HFFc6 (cell line): Measurements from ENCODE around the gene UNC5CL. TPM values are rescaled to one million over a fixed set of nuclear protein-coding genes. Genes with fewer than 3 reads are reported as not detected.
"Not testable (repeated sequence)": the region's sequence is repeated elsewhere in the genome, so short reads cannot be mapped to it uniquely, and the experiment has no call there.

ENCODE experiments used
- DNase-seq: peaks from one replicate; pipeline ENCODE4 v3.0.0-alpha.2; 2018
- H3K27ac Mint-ChIP-seq: 2 replicates; pipeline ENCODE4 v1.8.0; 2020; ENCODE audit warnings: mild to moderate bottlenecking, mixed read lengths
- H3K27me3 Mint-ChIP-seq: 2 replicates; pipeline ENCODE4 v1.8.0; 2021; ENCODE audit warnings: mild to moderate bottlenecking, moderate library complexity, mixed read lengths; ENCODE audit not compliant: insufficient read depth
- H3K36me3 Mint-ChIP-seq: 2 replicates; pipeline ENCODE4 v1.8.0; 2021; ENCODE audit warnings: low read depth, mixed read lengths
- H3K4me1 Mint-ChIP-seq: 2 replicates; pipeline ENCODE4 v1.8.0; 2020; ENCODE audit warnings: low read depth, mixed read lengths
- H3K4me3 Mint-ChIP-seq: 2 replicates; pipeline ENCODE4 v1.8.0; 2020; ENCODE audit warnings: mild to moderate bottlenecking, moderate library complexity, mixed read lengths
- H3K9me3 Mint-ChIP-seq: 2 replicates; pipeline ENCODE4 v1.8.0; 2020; ENCODE audit warnings: mild to moderate bottlenecking, mixed read lengths
- total RNA-seq, 6 experiments: library from RNA; stranded (reverse); fragmentation: NEBNext Ultra II Directional; extraction: Animal tissue kit (Norgen Biotek cat#: 25700); gene quantifications; 2 replicates in 1 of 6; 3 replicates in 5 of 6; pipeline ENCODE4 v1.2.3, GENCODE V29; 2021
- TF ChIP-seq, protein P1 (sequence below): fragments of 200-600 bp; sonication (generic); IDR thresholded peaks from 2 replicates; pipeline ENCODE4 v1.5.0; 2021; ENCODE audit warnings: antibody characterized with exemption, mild to moderate bottlenecking

The UNC5CL gene
- total RNA-seq, 6 experiments from 2014 or later: not detected

DNA sequence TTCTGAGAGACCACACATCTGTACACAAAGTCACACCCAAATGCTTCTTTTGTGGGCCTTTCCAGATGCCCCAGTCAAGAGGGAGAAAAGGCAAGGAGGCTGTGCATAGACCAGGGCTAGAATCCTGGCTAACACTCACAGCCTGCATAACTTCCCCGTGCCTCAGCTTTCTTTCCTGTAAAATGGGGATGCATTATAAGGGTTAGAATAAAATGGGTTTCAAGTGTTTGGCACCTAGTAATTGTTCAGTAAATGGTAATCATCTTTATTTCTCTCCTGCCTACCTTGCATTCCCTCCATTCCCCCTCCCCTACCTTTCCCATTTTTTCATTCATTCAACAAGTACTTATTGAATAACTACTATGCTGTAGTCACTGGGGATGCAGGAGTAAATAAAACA is 29.4 kb downstream of the UNC5CL start:
- Mint-ChIP-seq H3K27ac (no peak overlapping the region), H3K4me1 (no peaks in the 10 kb centered on the region), H3K4me3 (no peak overlapping the region), H3K9me3 (no peaks in the 10 kb centered on the region), H3K36me3 (no peaks in the 10 kb centered on the region), H3K27me3 (peaks cover 22% of the 10 kb centered on the region)
- TF ChIP-seq, protein P1, sequence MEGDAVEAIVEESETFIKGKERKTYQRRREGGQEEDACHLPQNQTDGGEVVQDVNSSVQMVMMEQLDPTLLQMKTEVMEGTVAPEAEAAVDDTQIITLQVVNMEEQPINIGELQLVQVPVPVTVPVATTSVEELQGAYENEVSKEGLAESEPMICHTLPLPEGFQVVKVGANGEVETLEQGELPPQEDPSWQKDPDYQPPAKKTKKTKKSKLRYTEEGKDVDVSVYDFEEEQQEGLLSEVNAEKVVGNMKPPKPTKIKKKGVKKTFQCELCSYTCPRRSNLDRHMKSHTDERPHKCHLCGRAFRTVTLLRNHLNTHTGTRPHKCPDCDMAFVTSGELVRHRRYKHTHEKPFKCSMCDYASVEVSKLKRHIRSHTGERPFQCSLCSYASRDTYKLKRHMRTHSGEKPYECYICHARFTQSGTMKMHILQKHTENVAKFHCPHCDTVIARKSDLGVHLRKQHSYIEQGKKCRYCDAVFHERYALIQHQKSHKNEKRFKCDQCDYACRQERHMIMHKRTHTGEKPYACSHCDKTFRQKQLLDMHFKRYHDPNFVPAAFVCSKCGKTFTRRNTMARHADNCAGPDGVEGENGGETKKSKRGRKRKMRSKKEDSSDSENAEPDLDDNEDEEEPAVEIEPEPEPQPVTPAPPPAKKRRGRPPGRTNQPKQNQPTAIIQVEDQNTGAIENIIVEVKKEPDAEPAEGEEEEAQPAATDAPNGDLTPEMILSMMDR: no peak
- no peak for DNase-seq

DNA sequence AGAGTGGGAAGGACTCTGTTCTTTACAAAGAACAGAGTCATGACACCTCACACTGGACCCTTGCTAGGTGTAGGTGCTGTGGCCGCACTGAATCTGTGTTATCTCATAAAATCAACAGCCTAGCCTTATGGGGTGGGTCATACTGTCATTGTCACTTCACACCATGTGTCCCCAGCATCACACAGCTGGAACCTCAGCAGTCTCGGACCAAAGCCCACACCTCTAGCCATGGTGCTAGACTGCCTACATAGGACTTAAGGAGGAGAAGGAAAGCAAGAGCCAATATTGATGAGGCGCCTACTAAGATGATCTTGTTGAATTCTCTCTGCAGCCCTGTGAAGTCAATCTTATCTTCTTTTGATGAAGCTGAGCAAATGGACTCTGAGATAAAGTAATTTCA is 31.0 kb downstream of the UNC5CL start:
- Mint-ChIP-seq H3K4me3 (no peak overlapping the region), H3K27me3 (peaks cover 29% of the 10 kb centered on the region), H3K9me3 (no peaks in the 10 kb centered on the region), H3K27ac (no peak overlapping the region), H3K36me3 (no peaks in the 10 kb centered on the region), H3K4me1 (no peaks in the 10 kb centered on the region)
- TF ChIP-seq, protein P1: no peak
- DNase-seq: no peak

DNA sequence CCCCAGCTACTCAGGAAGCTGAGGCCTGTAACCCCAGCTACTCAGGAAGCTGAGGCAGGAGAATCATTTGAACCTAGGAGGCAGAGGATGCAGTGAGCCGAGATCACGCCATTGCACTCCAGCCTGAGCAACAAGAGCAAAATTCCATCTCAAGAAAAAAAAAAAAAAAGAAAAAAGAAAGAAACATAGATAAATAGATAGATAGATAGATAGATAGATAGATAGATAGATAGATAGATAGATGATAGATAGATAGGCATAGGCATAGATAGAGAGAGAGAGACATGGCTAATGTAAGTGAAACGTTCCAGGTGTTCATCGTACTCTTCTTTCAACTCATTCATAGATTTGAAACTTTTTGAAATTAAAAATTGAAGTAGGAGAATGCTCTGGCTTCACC is 32.0 kb downstream of the UNC5CL start:
- H3K27ac Mint-ChIP-seq, H3K36me3 Mint-ChIP-seq, H3K9me3 Mint-ChIP-seq, H3K4me1 Mint-ChIP-seq, H3K4me3 Mint-ChIP-seq, DNase-seq: not testable (repeated sequence)
- H3K27me3 Mint-ChIP-seq: peaks cover 28% of the 10 kb centered on the region

GRCh38 chr6:41006217-41006616 is 32.8 kb downstream of the UNC5CL start:
- not testable (repeated sequence) for H3K27ac Mint-ChIP-seq, H3K9me3 Mint-ChIP-seq, H3K36me3 Mint-ChIP-seq, H3K4me1 Mint-ChIP-seq, H3K4me3 Mint-ChIP-seq
- H3K27me3 Mint-ChIP-seq: peaks cover 27% of the 10 kb centered on the region
- peak; percentile 39 for DNase-seq
- TF ChIP-seq, protein P1: peak; percentile 87

GRCh38 chr6:41002168-41002567 is 36.9 kb downstream of the UNC5CL start:
- Mint-ChIP-seq H3K4me1 (peaks cover 7% of the 10 kb centered on the region), H3K27me3 (peaks cover 16% of the 10 kb centered on the region), H3K36me3 (no peaks in the 10 kb centered on the region), H3K27ac (no peak overlapping the region), H3K9me3 (no peaks in the 10 kb centered on the region), H3K4me3 (no peak overlapping the region)
- TF ChIP-seq, protein P1: no peak
- no peak for DNase-seq

DNA sequence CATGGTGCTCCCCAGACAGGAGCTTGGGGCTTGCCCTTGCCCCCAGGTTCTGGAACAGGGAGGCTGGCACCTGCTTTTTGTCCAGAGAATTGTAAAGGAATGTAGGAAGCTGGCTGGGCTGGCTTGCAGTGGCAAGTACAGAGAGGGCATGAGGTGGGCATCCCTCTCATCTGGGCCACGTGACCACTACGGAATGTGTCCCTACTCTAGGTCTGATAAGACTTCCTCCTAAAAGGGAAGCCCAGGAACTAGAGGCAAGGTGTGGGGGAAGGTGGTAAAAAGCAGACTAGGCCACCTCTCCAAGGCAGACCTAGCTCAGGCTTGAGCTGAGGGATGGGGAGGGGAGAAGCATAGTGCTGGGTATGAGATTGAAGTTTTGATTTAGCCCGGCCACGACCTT is 38.8 kb downstream of the UNC5CL start:
- Mint-ChIP-seq H3K27ac (no peak overlapping the region), H3K4me1 (peaks cover 17% of the 10 kb centered on the region), H3K27me3 (peaks cover 13% of the 10 kb centered on the region), H3K36me3 (no peaks in the 10 kb centered on the region), H3K4me3 (no peak overlapping the region), H3K9me3 (no peaks in the 10 kb centered on the region)
- no peak for DNase-seq
- TF ChIP-seq, protein P1: no peak
